B cell (primary cell): ENCODE results near the gene MYO10. TPM values are rescaled to one million over a fixed set of nuclear protein-coding genes. Genes with fewer than 3 reads are reported as not detected.

Source experiments
- ATAC-seq: fragments of 200-7000 bp; cut with Tn5 transposase; one replicate; pipeline ENCODE4 v1.10.0; 2021; ENCODE audit warnings: low read depth, mild to moderate bottlenecking, moderate number of reproducible peaks, moderate library complexity
- CTCF ChIA-PET: fragments of 350-600 bp; sonication (Branson Sonifier 250); formaldehyde crosslinking; loops from one replicate; lab custom pipeline; 2021; ENCODE audit warnings: antibody characterized with exemption, inconsistent platforms; lab: Charles Lee
- POLR2A ChIA-PET: fragments of 350-600 bp; sonication (Branson Sonifier 250); formaldehyde crosslinking; loops from one replicate; lab custom pipeline; 2021; ENCODE audit warnings: antibody characterized with exemption; lab: Charles Lee
- DNase-seq: peaks from one replicate; pipeline ENCODE4 v3.0.0; 2013
- H2AFZ ChIP-seq: 2 replicates; pipeline ENCODE4 v1.6.1; 2012; ENCODE audit warnings: mild to moderate bottlenecking, low read depth, low read length; ENCODE audit not compliant: insufficient read depth, poor library complexity, severe bottlenecking
- H3K27ac ChIP-seq, 2 donors: 1 replicate in 1 of 2; 2 replicates in 1 of 2; pipeline ENCODE4 v1.5.1; 2012 to 2013; ENCODE audit warnings: low read length in 2 of 2, mild to moderate bottlenecking in 2 of 2, moderate library complexity in 1 of 2
- H3K27me3 ChIP-seq, 4 experiments: fragments of 200-600 bp in 1 of 4; sonication (generic) in 1 of 4; replicated peaks in 1 of 4; 1 replicate in 2 of 4; 2 replicates in 2 of 4; pipeline versions ENCODE4 v1.6.1 to v1.7.0; 2013 to 2016; ENCODE audit warnings: low read length in 3 of 4, mild to moderate bottlenecking in 2 of 4, mixed read lengths in 1 of 4, moderate library complexity in 1 of 4; ENCODE audit not compliant: insufficient read depth in 4 of 4, control insufficient read depth in 3 of 4; ENCODE audit errors: control extremely low read depth in 1 of 4
- H3K36me3 ChIP-seq, 2 experiments: replicated peaks in 1 of 2; 1 replicate in 1 of 2; 2 replicates in 1 of 2; pipeline versions ENCODE4 v1.6.1 to v1.7.1; 2013; ENCODE audit warnings: low read length in 1 of 2; ENCODE audit not compliant: insufficient read depth in 2 of 2, control insufficient read depth in 1 of 2; ENCODE audit errors: control extremely low read depth in 1 of 2, extremely low read depth in 1 of 2
- H3K4me1 ChIP-seq, 2 donors: fragments of 200-600 bp in 1 of 2; sonication (generic) in 1 of 2; 1 replicate in 1 of 2; 2 replicates in 1 of 2; pipeline versions ENCODE4 v1.5.1 to v1.6.1; 2013 to 2017; ENCODE audit warnings: low read length in 2 of 2; ENCODE audit not compliant: control insufficient read depth in 2 of 2, insufficient read depth in 2 of 2
- H3K4me2 ChIP-seq: replicated peaks from 2 replicates; pipeline ENCODE3; 2012; ENCODE audit warnings: mild to moderate bottlenecking, low read depth, low read length; ENCODE audit not compliant: poor library complexity, severe bottlenecking
- H3K4me3 ChIP-seq, 5 experiments: fragments of 200-600 bp in 1 of 5; sonication (generic) in 1 of 5; 1 replicate in 3 of 5; 2 replicates in 2 of 5; pipeline versions ENCODE4 v1.5.1 to v1.7.0; 2011 to 2016; ENCODE audit warnings: low read length in 4 of 5, mild to moderate bottlenecking in 4 of 5, low read depth in 2 of 5, control low read depth in 1 of 5, moderate library complexity in 1 of 5; ENCODE audit not compliant: insufficient read depth in 1 of 5; ENCODE audit errors: control extremely low read depth in 1 of 5, extremely low read depth in 1 of 5
- H3K79me2 ChIP-seq: fragments of 200-600 bp; sonication (generic); one replicate; pipeline ENCODE4 v1.6.0; 2016; ENCODE audit warnings: low read length; ENCODE audit not compliant: control insufficient read depth, insufficient read depth
- H3K9ac ChIP-seq: fragments of 200-600 bp; sonication (generic); 2 replicates; pipeline ENCODE4 v1.6.1; 2017; ENCODE audit warnings: mild to moderate bottlenecking, low read length, moderate library complexity
- H3K9me3 ChIP-seq, 3 donors: one replicate each; pipeline versions ENCODE4 v1.6.1 to v1.7.1; 2013; ENCODE audit warnings: low read length in 2 of 3; ENCODE audit not compliant: control insufficient read depth in 2 of 3, insufficient read depth in 1 of 3; ENCODE audit errors: control extremely low read depth in 1 of 3
- H4K20me1 ChIP-seq: 2 replicates; pipeline ENCODE4 v1.6.0; 2012; ENCODE audit warnings: mild to moderate bottlenecking, low read length; ENCODE audit not compliant: insufficient read depth, control insufficient read depth, poor library complexity, severe bottlenecking
- H3K27ac Mint-ChIP-seq: one replicate; pipeline ENCODE4 v1.8.0; 2021; ENCODE audit warnings: mixed read lengths
- H3K27me3 Mint-ChIP-seq: one replicate; pipeline ENCODE4 v1.8.0; 2021; ENCODE audit warnings: mixed read lengths
- H3K4me1 Mint-ChIP-seq: one replicate; pipeline ENCODE4 v1.8.0; 2021; ENCODE audit warnings: mixed read lengths
- H3K4me3 Mint-ChIP-seq: one replicate; pipeline ENCODE4 v1.8.0; 2021; ENCODE audit warnings: mixed read lengths
- H3K9me3 Mint-ChIP-seq: one replicate; pipeline ENCODE4 v1.8.0; 2022; ENCODE audit warnings: mixed read lengths; ENCODE audit not compliant: insufficient read depth
- CTCF ChIP-seq: fragments of 200-600 bp; IDR thresholded peaks from one replicate; pipeline ENCODE4 v1.8.0; 2022; ENCODE audit warnings: antibody characterized with exemption, mild to moderate bottlenecking
- EZH2 ChIP-seq: IDR thresholded peaks from 2 replicates; pipeline ENCODE4 v1.6.1; 2012; ENCODE audit warnings: borderline replicate concordance, low read depth, mild to moderate bottlenecking, moderate library complexity, low read length; ENCODE audit not compliant: insufficient read depth, poor library complexity, severe bottlenecking
- WGBS: methylation state at CpG from one replicate; pipeline ENCODE4 v1.1.5; 2013; ENCODE audit warnings: missing lambda C conversion rate; ENCODE audit not compliant: insufficient coverage; 5-methylcytosine and 5-hydroxymethylcytosine counted together
- intact Hi-C: fragments of 100-400 bp; cut with micrococcal nuclease; formaldehyde crosslinking; loops from one replicate; pipeline ENCODE4 v1.10.0; 2022
- polyA plus RNA-seq: library from polyadenylated mRNA; depleted of rRNA; stranded (reverse); fragments of >200 nt; gene quantifications from 2 replicates; pipeline ENCODE4 v1.2.3, GENCODE V29; 2012
- total RNA-seq, 2 donors: library from RNA; stranded (reverse); fragments of 120-200 nt in 1 of 2; gene quantifications; 1 replicate in 1 of 2; 2 replicates in 1 of 2; pipeline versions ENCODE4 v1.2.3 to v1.2.4, GENCODE V29; 2013 to 2022

MYO10 gene
- total and polyA plus RNA-seq, 2 donors (not counting 1 experiment from before 2014, with no cell fraction given): 0.10 TPM; not detected in 1

GRCh38 chr5:16674750-16675149, 261.3 kb downstream of the MYO10 start:
- ChIA-PET POLR2A (no interaction called here), CTCF (no interaction called here)
- ATAC-seq (no peak), DNase-seq (no peak)
- WGBS: 90% methylated on average over 8 of the region's 8 CpGs
- Histone ChIP-seq H3K79me2 (no peaks in the 10 kb centered on the region), H3K27ac (no peak overlapping the region), H3K9me3 (no peaks in the 10 kb centered on the region), H3K27me3 (no peaks in the 10 kb centered on the region), H3K4me1 (no peaks in the 10 kb centered on the region), H4K20me1 (no peaks in the 10 kb centered on the region), H2AFZ (no peak overlapping the region), H3K36me3 (no peaks in the 10 kb centered on the region), H3K4me2 (no peak overlapping the region), H3K9ac (no peak overlapping the region), H3K4me3 (no peak overlapping the region)
- intact Hi-C loops: no loop called here
- Mint-ChIP-seq H3K9me3 (no peaks in the 10 kb centered on the region), H3K4me3 (no peak overlapping the region), H3K27ac (no peak overlapping the region), H3K4me1 (no peaks in the 10 kb centered on the region), H3K27me3 (no peaks in the 10 kb centered on the region)
- TF ChIP-seq CTCF (no peak), EZH2 (no peak)

- H3K36me3 ChIP-seq: no peaks in the 10 kb centered on the region
- TF ChIP-seq EZH2 (no peak), CTCF (no peak)
- WGBS: 97% methylated on average over 15 of the region's 18 CpGs
- H3K4me3 Mint-ChIP-seq: no peak overlapping the region
- H3K27ac Mint-ChIP-seq: no peak overlapping the region
- POLR2A ChIA-PET: no interaction called here
- intact Hi-C loops: no loop called here
- H4K20me1 ChIP-seq: no peaks in the 10 kb centered on the region
- no peaks in the 10 kb centered on the region for H3K9me3 ChIP-seq
- no peak overlapping the region for H3K9ac ChIP-seq
- no peak overlapping the region for H3K27ac ChIP-seq
- no peaks in the 10 kb centered on the region for H3K27me3 Mint-ChIP-seq
- no peaks in the 10 kb centered on the region for H3K9me3 Mint-ChIP-seq
- CTCF ChIA-PET: no interaction called here
- no peaks in the 10 kb centered on the region for H3K79me2 ChIP-seq
- H2AFZ ChIP-seq: no peak overlapping the region
- no peaks in the 10 kb centered on the region for H3K4me1 ChIP-seq
- no peak for DNase-seq
- H3K4me3 ChIP-seq: no peak overlapping the region
- no peaks in the 10 kb centered on the region for H3K27me3 ChIP-seq
- no peak overlapping the region for H3K4me2 ChIP-seq
- no peaks in the 10 kb centered on the region for H3K4me1 Mint-ChIP-seq
- ATAC-seq: no peak
Observed at GRCh38 chr5:16673241-16674201, 262.6 kb downstream of the MYO10 start.
